H9 (cell line): ENCODE measurements around the gene POFUT1. TPM values are rescaled to one million over a fixed set of nuclear protein-coding genes. Genes with fewer than 3 reads are reported as not detected.

Experiments used
- DNase-seq: peaks from one replicate; pipeline ENCODE4 v3.0.0-alpha.2; 2017
- H2AFZ ChIP-seq: one replicate; pipeline ENCODE4 v1.6.1; 2013; ENCODE audit warnings: mild to moderate bottlenecking, low read length, control low read depth, moderate library complexity
- H2AK5ac ChIP-seq: 2 replicates; pipeline ENCODE4 v1.6.1; 2013; ENCODE audit warnings: low read length, control low read depth, mixed read lengths; ENCODE audit not compliant: insufficient read length
- H2BK120ac ChIP-seq: one replicate; pipeline ENCODE4 v1.6.1; 2013; ENCODE audit warnings: low read depth, mild to moderate bottlenecking, low read length, control low read depth, inconsistent platforms; ENCODE audit not compliant: poor library complexity, severe bottlenecking
- H2BK12ac ChIP-seq: 2 replicates; pipeline ENCODE4 v1.6.1; 2013; ENCODE audit warnings: low read length, control low read depth, mixed read lengths, low read depth; ENCODE audit not compliant: insufficient read length
- H2BK15ac ChIP-seq: 2 replicates; pipeline ENCODE4 v1.6.1; 2013; ENCODE audit warnings: low read depth, low read length, control low read depth
- H2BK20ac ChIP-seq: one replicate; pipeline ENCODE4 v1.6.1; 2013; ENCODE audit warnings: low read depth, mild to moderate bottlenecking, low read length, control low read depth, inconsistent platforms; ENCODE audit not compliant: poor library complexity, severe bottlenecking
- H2BK5ac ChIP-seq: 2 replicates; pipeline ENCODE4 v1.6.1; 2013; ENCODE audit warnings: low read length, control low read depth, mixed read lengths; ENCODE audit not compliant: insufficient read length
- H3K14ac ChIP-seq: 2 replicates; pipeline ENCODE4 v1.6.1; 2013; ENCODE audit warnings: low read length, control low read depth; ENCODE audit not compliant: insufficient read depth
- H3K18ac ChIP-seq: 2 replicates; pipeline ENCODE4 v1.6.1; 2013; ENCODE audit warnings: low read depth, mild to moderate bottlenecking, mixed read lengths, low read length, control low read depth; ENCODE audit not compliant: insufficient read length
- H3K23ac ChIP-seq: 2 replicates; pipeline ENCODE4 v1.6.1; 2013; ENCODE audit warnings: low read length, control low read depth, mixed read lengths, low read depth; ENCODE audit not compliant: insufficient read length
- H3K23me2 ChIP-seq: 2 replicates; pipeline ENCODE4 v1.6.1; 2013; ENCODE audit warnings: low read depth, mild to moderate bottlenecking, mixed read lengths, low read length, control low read depth; ENCODE audit not compliant: insufficient read length, poor library complexity, severe bottlenecking
- H3K27ac ChIP-seq: 2 replicates; pipeline ENCODE4 v1.5.1; 2013; ENCODE audit warnings: low read length, control low read depth, mixed read lengths, low read depth; ENCODE audit not compliant: insufficient read length
- H3K27me3 ChIP-seq: 2 replicates; pipeline ENCODE4 v1.6.1; 2013; ENCODE audit warnings: low read length, control low read depth, inconsistent platforms; ENCODE audit not compliant: insufficient read depth
- H3K4ac ChIP-seq: 2 replicates; pipeline ENCODE4 v1.6.1; 2013; ENCODE audit warnings: low read depth, mild to moderate bottlenecking, control low read depth, inconsistent platforms, low read length, moderate library complexity
- H3K4me1 ChIP-seq: 2 replicates; pipeline ENCODE4 v1.6.1; 2013; ENCODE audit warnings: low read length, control low read depth, inconsistent platforms; ENCODE audit not compliant: insufficient read depth
- H3K4me2 ChIP-seq: 2 replicates; pipeline ENCODE4 v1.6.1; 2013; ENCODE audit warnings: low read length, control low read depth, mixed read lengths; ENCODE audit not compliant: insufficient read length, insufficient read depth
- H3K56ac ChIP-seq: 2 replicates; pipeline ENCODE4 v1.6.1; 2013; ENCODE audit warnings: low read depth, mild to moderate bottlenecking, mixed read lengths, low read length, control low read depth; ENCODE audit not compliant: insufficient read length
- H3K79me1 ChIP-seq: 2 replicates; pipeline ENCODE4 v1.6.1; 2013; ENCODE audit warnings: low read depth, mild to moderate bottlenecking, moderate library complexity, low read length, control low read depth, inconsistent platforms; ENCODE audit not compliant: insufficient read depth, poor library complexity, severe bottlenecking
- H3K79me2 ChIP-seq: 2 replicates; pipeline ENCODE4 v1.6.1; 2013; ENCODE audit warnings: low read length, control low read depth, inconsistent platforms; ENCODE audit not compliant: insufficient read depth
- H3K9ac ChIP-seq: 2 replicates; pipeline ENCODE4 v1.6.1; 2013; ENCODE audit warnings: low read length, control low read depth, mixed read lengths; ENCODE audit not compliant: insufficient read length; ENCODE audit errors: extremely low read depth
- H3K9me3 ChIP-seq: one replicate; pipeline ENCODE4 v1.6.1; 2013; ENCODE audit warnings: low read depth, low read length, inconsistent platforms; ENCODE audit not compliant: control insufficient read depth
- H3T11ph ChIP-seq: one replicate; pipeline ENCODE4 v1.6.1; 2013; ENCODE audit warnings: mild to moderate bottlenecking, low read length, control low read depth, inconsistent platforms
- H4K20me1 ChIP-seq: one replicate; pipeline ENCODE4 v1.6.1; 2013; ENCODE audit not compliant: control insufficient read depth, insufficient read length, insufficient read depth
- H4K5ac ChIP-seq: 2 replicates; pipeline ENCODE4 v1.6.1; 2013; ENCODE audit warnings: low read depth, mild to moderate bottlenecking, mixed read lengths, low read length, control low read depth; ENCODE audit not compliant: insufficient read length
- H4K8ac ChIP-seq: replicated peaks from 2 replicates; pipeline ENCODE4 v1.6.1; 2013; ENCODE audit warnings: low read length, control low read depth, mixed read lengths, low read depth; ENCODE audit not compliant: insufficient read length
- H4K91ac ChIP-seq: 2 replicates; pipeline ENCODE4 v1.6.1; 2013; ENCODE audit warnings: low read depth, mild to moderate bottlenecking, moderate library complexity, mixed read lengths, low read length, control low read depth; ENCODE audit not compliant: insufficient read length
- H3K27ac Mint-ChIP-seq, 3 experiments: 2 replicates in 2 of 3; 3 replicates in 1 of 3; pipeline ENCODE4 v1.8.0; 2020 to 2021; ENCODE audit warnings: mixed read lengths in 3 of 3, mild to moderate bottlenecking in 1 of 3, moderate library complexity in 1 of 3
- H3K27me3 Mint-ChIP-seq: 2 replicates; pipeline ENCODE4 v1.8.0; 2021; ENCODE audit warnings: low read depth, mild to moderate bottlenecking, moderate library complexity, mixed read lengths
- H3K36me3 Mint-ChIP-seq, 3 experiments: 2 replicates in 2 of 3; 3 replicates in 1 of 3; pipeline ENCODE4 v1.8.0; 2020 to 2021; ENCODE audit warnings: low read depth in 3 of 3, mixed read lengths in 3 of 3; ENCODE audit not compliant: insufficient read depth in 1 of 3
- H3K4me1 Mint-ChIP-seq, 2 experiments: 2 replicates each; pipeline ENCODE4 v1.8.0; 2020; ENCODE audit warnings: mixed read lengths in 2 of 2
- H3K4me3 Mint-ChIP-seq, 2 experiments: 2 replicates in 1 of 2; 3 replicates in 1 of 2; pipeline ENCODE4 v1.8.0; 2020 to 2021; ENCODE audit warnings: mild to moderate bottlenecking in 2 of 2, mixed read lengths in 2 of 2, moderate library complexity in 1 of 2
- H3K9me3 Mint-ChIP-seq, 2 experiments: 2 replicates in 1 of 2; 3 replicates in 1 of 2; pipeline ENCODE4 v1.8.0; 2020; ENCODE audit warnings: mild to moderate bottlenecking in 2 of 2, mixed read lengths in 2 of 2, moderate library complexity in 1 of 2
- WGBS: extraction: QIAGEN DNeasy Blood & Tissue Kit; methylation state at CpG from one replicate; pipeline ENCODE4 v1.1.7; 2013; ENCODE audit warnings: missing lambda C conversion rate, low lambda C conversion rate, mixed read lengths; ENCODE audit not compliant: insufficient read length; ENCODE audit errors: extremely low coverage; 5-methylcytosine and 5-hydroxymethylcytosine counted together
- total RNA-seq: library from RNA; stranded (reverse); gene quantifications from 2 replicates; pipeline ENCODE4 v1.2.1, GENCODE V29; 2021
- TF ChIP-seq, protein P1 (sequence below): fragments of 200-600 bp; sonication (generic); conservative IDR thresholded peaks from 3 replicates; pipeline ENCODE4 v1.8.0; 2021; ENCODE audit warnings: antibody characterized with exemption, mild to moderate bottlenecking

The POFUT1 gene
- total RNA-seq, 1 experiment from 2014 or later = 41.2 TPM

DNA sequence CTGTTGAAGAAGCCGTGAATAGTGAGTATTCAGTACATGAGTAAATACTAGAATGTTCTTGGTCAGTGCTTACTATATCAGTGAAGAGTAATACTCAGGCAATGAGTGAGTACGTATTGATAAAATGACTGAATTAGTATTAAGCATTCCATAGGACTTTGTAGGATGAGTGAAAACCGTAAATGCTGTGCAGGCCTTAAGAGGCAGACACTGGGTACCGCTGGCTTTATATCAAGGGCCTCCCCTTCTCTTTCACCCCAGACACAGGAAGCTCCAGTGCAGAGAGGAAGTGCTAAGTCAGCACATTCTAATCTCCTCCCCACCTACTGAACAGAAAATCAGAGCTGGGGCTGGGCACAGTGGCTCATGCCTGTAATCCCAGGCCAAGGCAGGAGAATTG, 24.2 kb downstream of the POFUT1 start:
- Mint-ChIP-seq H3K27me3 (no peaks in the 10 kb centered on the region; the same call in 1 of the 2 replicates), H3K4me1 (no peaks in the 10 kb centered on the region), H3K36me3 (peaks cover 36 to 73% (median 68%) of the 10 kb centered on the region in 3 experiments; a peak in 6 of 7 replicates), H3K4me3 (no peak overlapping the region), H3K9me3 (no peaks in the 10 kb centered on the region), H3K27ac (peak overlapping the region in 1 of 3 experiments; percentile 86; a peak in 1 of 7 replicates)
- no peak overlapping the region for H4K5ac ChIP-seq
- H3K23me2 ChIP-seq = no peaks in the 10 kb centered on the region
- no peaks in the 10 kb centered on the region for H3K9me3 ChIP-seq
- no peaks in the 10 kb centered on the region for H3K79me2 ChIP-seq
- no peak overlapping the region for H4K8ac ChIP-seq
- no peaks in the 10 kb centered on the region for H3K27me3 ChIP-seq
- no peak overlapping the region for H3K18ac ChIP-seq
- H4K91ac ChIP-seq = no peak overlapping the region
- no peak overlapping the region for H3K9ac ChIP-seq
- TF ChIP-seq, protein P1, sequence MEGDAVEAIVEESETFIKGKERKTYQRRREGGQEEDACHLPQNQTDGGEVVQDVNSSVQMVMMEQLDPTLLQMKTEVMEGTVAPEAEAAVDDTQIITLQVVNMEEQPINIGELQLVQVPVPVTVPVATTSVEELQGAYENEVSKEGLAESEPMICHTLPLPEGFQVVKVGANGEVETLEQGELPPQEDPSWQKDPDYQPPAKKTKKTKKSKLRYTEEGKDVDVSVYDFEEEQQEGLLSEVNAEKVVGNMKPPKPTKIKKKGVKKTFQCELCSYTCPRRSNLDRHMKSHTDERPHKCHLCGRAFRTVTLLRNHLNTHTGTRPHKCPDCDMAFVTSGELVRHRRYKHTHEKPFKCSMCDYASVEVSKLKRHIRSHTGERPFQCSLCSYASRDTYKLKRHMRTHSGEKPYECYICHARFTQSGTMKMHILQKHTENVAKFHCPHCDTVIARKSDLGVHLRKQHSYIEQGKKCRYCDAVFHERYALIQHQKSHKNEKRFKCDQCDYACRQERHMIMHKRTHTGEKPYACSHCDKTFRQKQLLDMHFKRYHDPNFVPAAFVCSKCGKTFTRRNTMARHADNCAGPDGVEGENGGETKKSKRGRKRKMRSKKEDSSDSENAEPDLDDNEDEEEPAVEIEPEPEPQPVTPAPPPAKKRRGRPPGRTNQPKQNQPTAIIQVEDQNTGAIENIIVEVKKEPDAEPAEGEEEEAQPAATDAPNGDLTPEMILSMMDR = no peak
- H2BK12ac ChIP-seq = no peak overlapping the region
- H2BK20ac ChIP-seq = no peak overlapping the region
- no peaks in the 10 kb centered on the region for H4K20me1 ChIP-seq
- no peaks in the 10 kb centered on the region for H3K79me1 ChIP-seq
- no peaks in the 10 kb centered on the region for H3K4me1 ChIP-seq
- H3K23ac ChIP-seq = no peak overlapping the region
- H2AFZ ChIP-seq = no peak overlapping the region
- H3K27ac ChIP-seq = no peak overlapping the region
- H3T11ph ChIP-seq = no peak overlapping the region
- WGBS = no CpG with 5 or more reads among the region's 4 CpGs
- no peak overlapping the region for H3K14ac ChIP-seq
- H3K56ac ChIP-seq = no peak overlapping the region
- no peak overlapping the region for H2AK5ac ChIP-seq
- DNase-seq = no peak
- no peak overlapping the region for H2BK15ac ChIP-seq
- H3K4ac ChIP-seq = no peak overlapping the region
- no peak overlapping the region for H2BK120ac ChIP-seq
- no peak overlapping the region for H3K4me2 ChIP-seq
- H2BK5ac ChIP-seq = no peak overlapping the region
